GM19238 (cell line): ENCODE measurements around the gene HMCES.

ENCODE experiments used
- DNase-seq: peaks from one replicate; pipeline ENCODE4 v3.0.0; 2011; ENCODE audit warnings: low spot score; ENCODE audit not compliant: insufficient read length

The HMCES gene

GRCh38 chr3:129278439-129278965 lies at the start of gene HMCES:
TSS of gene HMCES (plus strand) at chr3:129278870. CDS start at chr3:129279733, 863 bp downstream.
- DNase-seq = peak; percentile 68

GRCh38 chr3:129228891-129229585 lies 49.6 kb upstream of the HMCES start:
- DNase-seq = no peak

- DNase-seq = no peak
Measured at GRCh38 chr3:129230311-129231019, 48.2 kb upstream of the HMCES start.

GRCh38 chr3:129231331-129232119 lies 47.1 kb upstream of the HMCES start:
- no peak for DNase-seq

GRCh38 chr3:129233538-129233937 lies 45.1 kb upstream of the HMCES start:
- peak; percentile 77 for DNase-seq

GRCh38 chr3:129234441-129234840 lies 44.2 kb upstream of the HMCES start:
- no peak for DNase-seq

- no peak for DNase-seq
Measured at GRCh38 chr3:129235344-129235917, 43.2 kb upstream of the HMCES start.

GRCh38 chr3:129238945-129239705 lies 39.5 kb upstream of the HMCES start:
- DNase-seq = no peak

- no peak for DNase-seq
Measured at GRCh38 chr3:129239991-129240390, 38.7 kb upstream of the HMCES start.

- no peak for DNase-seq
Measured at GRCh38 chr3:129240436-129240835, 38.2 kb upstream of the HMCES start.

- no peak for DNase-seq
Measured at GRCh38 chr3:129245141-129245540, 33.5 kb upstream of the HMCES start.

GRCh38 chr3:129245641-129246306 lies 32.9 kb upstream of the HMCES start:
- DNase-seq = peak; percentile 77

GRCh38 chr3:129246636-129247035 lies 32.0 kb upstream of the HMCES start:
- DNase-seq = no peak

- DNase-seq = no peak
Measured at GRCh38 chr3:129248286-129248979, 30.2 kb upstream of the HMCES start.

- peak; percentile 97 for DNase-seq
Measured at GRCh38 chr3:129249284-129250065, 29.2 kb upstream of the HMCES start, which contains the start of gene COPG1. TSS of gene COPG1 (plus strand) at chr3:129249606. CDS start at chr3:129249710, 104 bp downstream.

GRCh38 chr3:129252748-129253147 lies 25.9 kb upstream of the HMCES start:
- DNase-seq = no peak

GRCh38 chr3:129254536-129255230 lies 24.0 kb upstream of the HMCES start:
- no peak for DNase-seq

- DNase-seq = no peak
Measured at GRCh38 chr3:129256270-129256669, 22.4 kb upstream of the HMCES start.
